ENCODE data around the gene KCNMB2. TPM values are rescaled to one million over a fixed set of nuclear protein-coding genes. Genes with fewer than 3 reads are reported as not detected.

The KCNMB2 gene
- total RNA-seq, 1 experiment from 2014 or later = not detected

GRCh38 chr3:178508443-178508825 lies 27.8 kb upstream of the KCNMB2 start:
- Histone ChIP-seq H3K27ac (ENCODE audit: low read depth, low read length, poor library complexity, severe bottlenecking) (no peak overlapping the region), H3K36me3 (ENCODE audit: insufficient read depth, low read length, poor library complexity, severe bottlenecking) (no peaks in the 10 kb centered on the region), H3K27me3 (replicated peaks; ENCODE audit: insufficient read depth, low read depth, low read length, poor library complexity) (no peaks in the 10 kb centered on the region), H3K4me1 (ENCODE audit: insufficient read depth, low read length, poor library complexity, severe bottlenecking) (no peaks in the 10 kb centered on the region), H3K4me3 (ENCODE audit: low read depth, low read length, poor library complexity, severe bottlenecking) (no peak overlapping the region), H3K9me3 (ENCODE audit: low read depth, low read length, poor library complexity, severe bottlenecking) (no peaks in the 10 kb centered on the region)
- intact Hi-C loops (cut with micrococcal nuclease; ENCODE audit: unreplicated experiment) = no loop called here
- no TSS peak for BruUV-seq (replicated peaks)
- DNase-seq (ENCODE audit: low spot score) = no peak
- no peak for TF ChIP-seq EZH2 (IDR thresholded peaks at IDR 0.05; ENCODE audit: borderline replicate concordance, low read depth, low read length, poor library complexity, severe bottlenecking)
- TF ChIP-seq CTCF (conservative IDR thresholded peaks at IDR 0.05; ENCODE audit: low read depth, low read length) = no peak
- ChIA-PET CTCF (no interaction called here), POLR2A (ENCODE audit: low non-redundant PET) (no interaction called here)

GRCh38 chr3:178510496-178510895 lies 25.7 kb upstream of the KCNMB2 start:
- Histone ChIP-seq H3K27ac (ENCODE audit: low read depth, low read length, poor library complexity, severe bottlenecking) (no peak overlapping the region), H3K27me3 (replicated peaks; ENCODE audit: insufficient read depth, low read depth, low read length, poor library complexity) (no peaks in the 10 kb centered on the region), H3K4me3 (ENCODE audit: low read depth, low read length, poor library complexity, severe bottlenecking) (no peak overlapping the region), H3K4me1 (ENCODE audit: insufficient read depth, low read length, poor library complexity, severe bottlenecking) (no peaks in the 10 kb centered on the region), H3K9me3 (ENCODE audit: low read depth, low read length, poor library complexity, severe bottlenecking) (no peaks in the 10 kb centered on the region), H3K36me3 (ENCODE audit: insufficient read depth, low read length, poor library complexity, severe bottlenecking) (no peaks in the 10 kb centered on the region)
- CTCF ChIA-PET = no interaction called here
- intact Hi-C loops (cut with micrococcal nuclease; ENCODE audit: unreplicated experiment) = no loop called here
- no peak for TF ChIP-seq EZH2 (IDR thresholded peaks at IDR 0.05; ENCODE audit: borderline replicate concordance, low read depth, low read length, poor library complexity, severe bottlenecking)
- no peak for TF ChIP-seq CTCF (conservative IDR thresholded peaks at IDR 0.05; ENCODE audit: low read depth, low read length)
- BruUV-seq (replicated peaks) = no TSS peak
- no peak for DNase-seq (ENCODE audit: low spot score)
- POLR2A ChIA-PET (ENCODE audit: low non-redundant PET) = no interaction called here

GRCh38 chr3:178512647-178513046 lies 23.6 kb upstream of the KCNMB2 start:
- no peaks in the 10 kb centered on the region for H3K36me3 ChIP-seq (ENCODE audit: insufficient read depth, low read length, poor library complexity, severe bottlenecking)
- POLR2A ChIA-PET (ENCODE audit: low non-redundant PET) = no interaction called here
- H3K4me1 ChIP-seq (ENCODE audit: insufficient read depth, low read length, poor library complexity, severe bottlenecking) = no peaks in the 10 kb centered on the region
- no peak overlapping the region for H3K4me3 ChIP-seq (ENCODE audit: low read depth, low read length, poor library complexity, severe bottlenecking)
- CTCF ChIA-PET = no interaction called here
- no peak overlapping the region for H3K27ac ChIP-seq (ENCODE audit: low read depth, low read length, poor library complexity, severe bottlenecking)
- no peak for DNase-seq (ENCODE audit: low spot score)
- no peaks in the 10 kb centered on the region for H3K9me3 ChIP-seq (ENCODE audit: low read depth, low read length, poor library complexity, severe bottlenecking)
- BruUV-seq (replicated peaks) = no TSS peak
- no peak for TF ChIP-seq CTCF (conservative IDR thresholded peaks at IDR 0.05; ENCODE audit: low read depth, low read length)
- H3K27me3 ChIP-seq (replicated peaks; ENCODE audit: insufficient read depth, low read depth, low read length, poor library complexity) = no peaks in the 10 kb centered on the region
- intact Hi-C loops (cut with micrococcal nuclease; ENCODE audit: unreplicated experiment) = no loop called here
